Neural cell (in vitro differentiated cells): ENCODE data around the gene LPAR1. TPM values are rescaled to one million over a fixed set of nuclear protein-coding genes. Genes with fewer than 3 reads are reported as not detected.

Experiments
- H2AFZ ChIP-seq: fragments of 200-600, 300-800 bp; sonication (generic), shearing (Covaris generic); 2 replicates; pipeline ENCODE4 v1.6.0; 2014; ENCODE audit warnings: low read depth, mild to moderate bottlenecking, antibody characterized with exemption, low read length, moderate library complexity
- H3F3A ChIP-seq: fragments of 200-600 bp; shearing (Covaris generic); 2 replicates; pipeline ENCODE4 v1.6.1; 2016; ENCODE audit warnings: mild to moderate bottlenecking, moderate library complexity, mixed read lengths, antibody characterized with exemption, low read length; ENCODE audit not compliant: insufficient read depth, poor library complexity, severe bottlenecking
- H3K27ac ChIP-seq: fragments of 200-600, 300-800 bp; sonication (generic), shearing (Covaris generic); 2 replicates; pipeline ENCODE4 v1.5.1; 2014; ENCODE audit warnings: mild to moderate bottlenecking, low read length, moderate library complexity
- H3K27me3 ChIP-seq: fragments of 300-800, 200-600 bp; sonication (generic), shearing (Covaris generic); 2 replicates; pipeline ENCODE4 v1.6.0; 2014; ENCODE audit warnings: mild to moderate bottlenecking, low read depth, low read length, moderate library complexity; ENCODE audit not compliant: insufficient read depth
- H3K36me3 ChIP-seq: fragments of 300-800, 200-600 bp; sonication (generic), shearing (Covaris generic); 2 replicates; pipeline ENCODE4 v1.5.1; 2014; ENCODE audit warnings: mild to moderate bottlenecking, antibody characterized with exemption, low read length, moderate library complexity; ENCODE audit not compliant: insufficient read depth
- H3K4me2 ChIP-seq: fragments of 300-800, 200-600 bp; sonication (generic), shearing (Covaris generic); 2 replicates; pipeline ENCODE4 v1.6.0; 2014; ENCODE audit warnings: mild to moderate bottlenecking, low read length
- H3K4me3 ChIP-seq: fragments of 300-800, 200-600 bp; sonication (generic), shearing (Covaris generic); 2 replicates; pipeline ENCODE4 v1.5.1; 2014; ENCODE audit warnings: mild to moderate bottlenecking, low read length, moderate library complexity
- H3K79me2 ChIP-seq: fragments of 200-600 bp; shearing (Covaris generic); replicated peaks from 2 replicates; pipeline ENCODE4 v1.6.0; 2014; ENCODE audit warnings: mild to moderate bottlenecking, low read length, moderate library complexity; ENCODE audit not compliant: insufficient read depth
- H3K9ac ChIP-seq: fragments of 300-800, 200-600 bp; sonication (generic), shearing (Covaris generic); 2 replicates; pipeline ENCODE4 v1.6.1; 2016; ENCODE audit warnings: mild to moderate bottlenecking, low read length, mixed read lengths
- H3K9me2 ChIP-seq: fragments of 200-600 bp; shearing (Covaris generic); 2 replicates; pipeline ENCODE4 v1.6.1; 2016; ENCODE audit warnings: mild to moderate bottlenecking, low read length, mixed read lengths; ENCODE audit not compliant: insufficient read depth
- H3K9me3 ChIP-seq: fragments of 200-600, 300-800 bp; sonication (generic), shearing (Covaris generic); 2 replicates; pipeline ENCODE4 v1.6.1; 2016; ENCODE audit warnings: mild to moderate bottlenecking, mixed run types, low read length, moderate library complexity, mixed read lengths
- H4K20me1 ChIP-seq: fragments of 200-600 bp; shearing (Covaris generic); 2 replicates; pipeline ENCODE4 v1.6.1; 2016; ENCODE audit warnings: mild to moderate bottlenecking, mixed run types; ENCODE audit not compliant: insufficient read depth
- CTCF ChIP-seq: fragments of 450-650 bp; IDR thresholded peaks from 2 replicates; pipeline ENCODE4 v1.5.1; 2014; ENCODE audit warnings: antibody characterized with exemption, mild to moderate bottlenecking, moderate library complexity; ENCODE audit not compliant: poor library complexity, severe bottlenecking
- EP300 ChIP-seq: fragments of 450-650 bp; conservative IDR thresholded peaks from 2 replicates; pipeline ENCODE4 v1.6.1; 2014; ENCODE audit warnings: antibody characterized with exemption, mild to moderate bottlenecking, moderate library complexity; ENCODE audit not compliant: poor library complexity, severe bottlenecking
- EZH2 ChIP-seq: fragments of 200-600, 300-800 bp; shearing (Covaris generic), sonication (generic); IDR thresholded peaks from 2 replicates; pipeline ENCODE4 v1.6.1; 2014; ENCODE audit warnings: antibody characterized with exemption, low read length, borderline replicate concordance, mild to moderate bottlenecking; ENCODE audit not compliant: insufficient read depth, poor library complexity, severe bottlenecking
- MXI1 ChIP-seq: fragments of 450-650 bp; conservative IDR thresholded peaks from 2 replicates; pipeline ENCODE4 v1.6.1; 2014; ENCODE audit warnings: antibody characterized with exemption, mild to moderate bottlenecking; ENCODE audit not compliant: poor library complexity, severe bottlenecking
- POLR2AphosphoS5 ChIP-seq: IDR thresholded peaks from 2 replicates; pipeline ENCODE4 v1.6.1; 2012
- RAD21 ChIP-seq: fragments of 450-650 bp; conservative IDR thresholded peaks from 2 replicates; pipeline ENCODE4 v1.6.1; 2014; ENCODE audit warnings: antibody characterized with exemption, mild to moderate bottlenecking, moderate library complexity
- REST ChIP-seq: IDR thresholded peaks from 2 replicates; pipeline ENCODE4 v1.6.1; 2012; ENCODE audit warnings: borderline replicate concordance
- TAF1 ChIP-seq: IDR thresholded peaks from 2 replicates; pipeline ENCODE4 v1.6.1; 2012; ENCODE audit warnings: low read depth
- polyA plus RNA-seq: library from polyadenylated mRNA; depleted of rRNA; stranded (reverse); fragments of >200 nt; gene quantifications from 2 replicates; pipeline ENCODE4 v1.2.3, GENCODE V29; 2014

The LPAR1 gene
- polyA plus RNA-seq, 1 donor from 2014 or later, result 0.54 TPM

DNA sequence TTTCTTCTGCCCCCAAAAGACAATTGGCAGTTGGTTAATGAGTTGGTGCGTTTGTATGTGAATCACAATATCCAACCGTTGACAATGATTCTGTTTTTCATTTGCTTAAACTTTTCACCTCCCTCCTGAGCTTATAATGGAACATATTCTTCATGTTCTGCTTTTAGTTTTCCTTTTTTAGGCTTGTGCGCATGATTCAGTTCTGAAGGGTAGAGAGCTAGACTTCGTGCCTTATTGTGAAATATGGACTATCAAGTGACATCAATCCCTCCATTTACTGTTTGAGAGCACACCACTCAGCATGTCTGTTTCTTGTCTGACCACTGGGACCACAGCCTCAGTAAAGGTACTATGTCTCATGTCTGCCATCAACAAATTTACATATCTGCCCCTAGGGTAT lies 30.5 kb upstream of the LPAR1 start:
- H3K4me2 ChIP-seq, result no peak overlapping the region
- no peaks in the 10 kb centered on the region for H3K36me3 ChIP-seq
- H2AFZ ChIP-seq, result no peak overlapping the region

DNA sequence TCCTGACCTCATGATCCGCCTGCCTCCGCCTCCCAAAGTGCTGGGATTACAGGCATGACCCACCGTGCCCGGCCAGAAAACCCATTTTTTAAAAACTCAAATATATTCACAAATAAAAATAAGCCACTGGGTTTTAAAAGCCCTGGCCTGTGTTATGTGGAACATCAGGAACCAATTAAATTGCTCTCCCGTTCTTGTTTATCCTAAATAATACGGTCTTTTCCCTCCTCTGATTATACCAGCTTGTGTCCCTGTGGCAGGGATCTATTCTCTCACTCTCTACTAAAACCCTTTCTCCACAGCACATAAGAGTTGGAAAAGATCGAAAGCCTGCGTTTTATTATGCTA lies 30.1 kb upstream of the LPAR1 start:
- Histone ChIP-seq H3K4me3 (no peak overlapping the region), H3F3A (no peaks in the 10 kb centered on the region), H3K27me3 (no peaks in the 10 kb centered on the region), H3K36me3 (no peaks in the 10 kb centered on the region), H3K9me2 (no peaks in the 10 kb centered on the region), H4K20me1 (no peaks in the 10 kb centered on the region), H3K79me2 (no peaks in the 10 kb centered on the region), H3K4me2 (no peak overlapping the region), H3K27ac (no peak overlapping the region), H3K9ac (no peak overlapping the region), H2AFZ (no peak overlapping the region), H3K9me3 (no peaks in the 10 kb centered on the region)
- no peak for TF ChIP-seq CTCF

More for the DNA sequence above, 30.5 kb upstream of the LPAR1 start:
- H3K4me3 ChIP-seq, result no peak overlapping the region
- no peaks in the 10 kb centered on the region for H3K9me3 ChIP-seq
- H3K79me2 ChIP-seq, result no peaks in the 10 kb centered on the region
- H3K27ac ChIP-seq, result no peak overlapping the region
- no peaks in the 10 kb centered on the region for H3K9me2 ChIP-seq
- no peaks in the 10 kb centered on the region for H4K20me1 ChIP-seq
- H3K27me3 ChIP-seq, result no peaks in the 10 kb centered on the region
- H3F3A ChIP-seq, result no peaks in the 10 kb centered on the region
- TF ChIP-seq RAD21 (no peak), POLR2AphosphoS5 (no peak), REST (no peak), TAF1 (no peak), CTCF (no peak), MXI1 (no peak), EZH2 (no peak)
- no peak overlapping the region for H3K9ac ChIP-seq

DNA sequence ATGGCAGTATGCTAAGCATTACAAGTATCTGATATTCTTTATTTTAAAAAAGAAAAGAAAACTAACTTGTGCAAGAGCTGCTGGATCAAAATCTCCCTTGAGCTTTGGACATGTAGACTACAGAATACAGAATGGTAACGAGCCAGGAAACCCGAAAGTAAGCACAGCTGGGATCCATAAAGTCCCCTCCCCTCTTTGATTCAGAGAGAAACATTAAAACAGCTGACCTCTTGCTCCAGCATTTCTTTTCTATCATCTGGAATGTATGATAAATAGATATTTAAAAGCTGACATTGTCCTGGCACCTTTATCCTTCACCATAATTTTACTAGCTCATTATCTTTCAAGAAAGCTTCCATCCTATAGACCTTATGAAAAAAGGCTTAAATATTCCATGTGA lies 28.2 kb upstream of the LPAR1 start:
- no peaks in the 10 kb centered on the region for H3K79me2 ChIP-seq
- no peak overlapping the region for H3K4me2 ChIP-seq

More for the DNA sequence above, 28.2 kb upstream of the LPAR1 start:
- H3K36me3 ChIP-seq, result no peaks in the 10 kb centered on the region
- H2AFZ ChIP-seq, result no peak overlapping the region
- H3F3A ChIP-seq, result no peaks in the 10 kb centered on the region
- no peaks in the 10 kb centered on the region for H4K20me1 ChIP-seq
- H3K9ac ChIP-seq, result no peak overlapping the region
- no peak for TF ChIP-seq EZH2
- no peak for TF ChIP-seq EP300
- TF ChIP-seq REST, result no peak
- TF ChIP-seq POLR2AphosphoS5, result no peak
- no peak for TF ChIP-seq MXI1
- H3K9me3 ChIP-seq, result no peaks in the 10 kb centered on the region
- H3K9me2 ChIP-seq, result no peaks in the 10 kb centered on the region
- no peak overlapping the region for H3K4me3 ChIP-seq
- H3K27me3 ChIP-seq, result no peaks in the 10 kb centered on the region
- H3K27ac ChIP-seq, result no peak overlapping the region
